ENCODE results near the gene SH3PXD2A. TPM values are rescaled to one million over a fixed set of nuclear protein-coding genes. Genes with fewer than 3 reads are reported as not detected.

The SH3PXD2A gene
- total RNA-seq, 1 experiment from 2014 or later = 4.5 TPM

DNA sequence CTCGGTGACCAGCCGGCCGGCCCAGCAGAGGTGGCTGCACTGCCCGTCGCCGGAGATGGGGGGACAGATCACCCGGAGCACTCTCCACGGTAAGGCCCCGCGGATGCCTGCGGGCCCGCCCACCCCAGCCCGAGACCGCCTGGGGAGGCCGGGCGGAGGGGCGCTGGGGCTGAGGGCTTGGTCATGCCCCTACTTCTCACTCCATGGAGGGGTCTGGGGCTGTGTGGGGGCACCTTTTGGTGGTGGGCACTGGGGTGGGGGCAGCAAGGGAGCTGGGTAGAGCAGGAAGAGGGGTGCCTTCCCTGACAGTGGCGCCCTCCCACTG lies 300.1 kb downstream of the SH3PXD2A start:
- no peak overlapping the region for H2BK20ac ChIP-seq (ENCODE audit: low read depth, low read length, poor library complexity, severe bottlenecking)
- H4K8ac ChIP-seq (replicated peaks; ENCODE audit: insufficient read length, low read depth, low read length) = no peak overlapping the region
- peaks cover 2% of the 10 kb centered on the region; the same call in 1 of the 2 replicates for H3K27me3 ChIP-seq (ENCODE audit: insufficient read depth, low read length)
- H3K56ac ChIP-seq (ENCODE audit: insufficient read length, low read depth, low read length) = no peak overlapping the region
- no peak overlapping the region for H3K23ac ChIP-seq (ENCODE audit: insufficient read length, low read depth, low read length)
- no peak overlapping the region for H2BK5ac ChIP-seq (ENCODE audit: insufficient read length, low read length)
- Mint-ChIP-seq H3K27me3 (ENCODE audit: low read depth) (peaks cover 52% of the 10 kb centered on the region), H3K27ac (no peak overlapping the region), H3K36me3 (ENCODE audit: insufficient read depth in 1 of 3, low read depth in 3 of 3) (no peaks in the 10 kb centered on the region; a peak in 1 of 7 replicates), H3K4me3 (peak overlapping the region; percentile 65 to 81), H3K4me1 (peaks cover 2 to 15% of the 10 kb centered on the region in 2 experiments; a peak in 3 of 4 replicates), H3K9me3 (no peaks in the 10 kb centered on the region; a peak in 2 of 5 replicates)
- no peaks in the 10 kb centered on the region for H3K79me1 ChIP-seq (ENCODE audit: insufficient read depth, low read depth, low read length, poor library complexity, severe bottlenecking)
- H2BK15ac ChIP-seq (ENCODE audit: low read depth, low read length) = no peak overlapping the region
- no peaks in the 10 kb centered on the region for H3K23me2 ChIP-seq (ENCODE audit: insufficient read length, low read depth, low read length, poor library complexity, severe bottlenecking)
- no peak overlapping the region for H3K14ac ChIP-seq (ENCODE audit: insufficient read depth, low read length)
- no peak overlapping the region for H2BK120ac ChIP-seq (ENCODE audit: low read depth, low read length, poor library complexity, severe bottlenecking)
- no peak for DNase-seq
- H3K9me3 ChIP-seq (ENCODE audit: control insufficient read depth, low read depth, low read length) = no peaks in the 10 kb centered on the region
- no peaks in the 10 kb centered on the region for H3K4me1 ChIP-seq (ENCODE audit: insufficient read depth, low read length)
- no peak overlapping the region for H2AK5ac ChIP-seq (ENCODE audit: insufficient read length, low read length)
- H4K20me1 ChIP-seq (ENCODE audit: control insufficient read depth, insufficient read depth, insufficient read length) = no peaks in the 10 kb centered on the region
- no peak overlapping the region for H2BK12ac ChIP-seq (ENCODE audit: insufficient read length, low read depth, low read length)
- no peak overlapping the region for H4K91ac ChIP-seq (ENCODE audit: insufficient read length, low read depth, low read length)
- H3K79me2 ChIP-seq (ENCODE audit: insufficient read depth, low read length) = no peaks in the 10 kb centered on the region
- H2AFZ ChIP-seq (ENCODE audit: low read length) = no peak overlapping the region
- WGBS (ENCODE audit: extremely low coverage, insufficient read length, low lambda C conversion rate) = no CpG with 5 or more reads among the region's 18 CpGs
- no peak overlapping the region for H4K5ac ChIP-seq (ENCODE audit: insufficient read length, low read depth, low read length)
- no peak overlapping the region for H3K9ac ChIP-seq (ENCODE audit: extremely low read depth, insufficient read length, low read length)
- TF ChIP-seq, protein P1, sequence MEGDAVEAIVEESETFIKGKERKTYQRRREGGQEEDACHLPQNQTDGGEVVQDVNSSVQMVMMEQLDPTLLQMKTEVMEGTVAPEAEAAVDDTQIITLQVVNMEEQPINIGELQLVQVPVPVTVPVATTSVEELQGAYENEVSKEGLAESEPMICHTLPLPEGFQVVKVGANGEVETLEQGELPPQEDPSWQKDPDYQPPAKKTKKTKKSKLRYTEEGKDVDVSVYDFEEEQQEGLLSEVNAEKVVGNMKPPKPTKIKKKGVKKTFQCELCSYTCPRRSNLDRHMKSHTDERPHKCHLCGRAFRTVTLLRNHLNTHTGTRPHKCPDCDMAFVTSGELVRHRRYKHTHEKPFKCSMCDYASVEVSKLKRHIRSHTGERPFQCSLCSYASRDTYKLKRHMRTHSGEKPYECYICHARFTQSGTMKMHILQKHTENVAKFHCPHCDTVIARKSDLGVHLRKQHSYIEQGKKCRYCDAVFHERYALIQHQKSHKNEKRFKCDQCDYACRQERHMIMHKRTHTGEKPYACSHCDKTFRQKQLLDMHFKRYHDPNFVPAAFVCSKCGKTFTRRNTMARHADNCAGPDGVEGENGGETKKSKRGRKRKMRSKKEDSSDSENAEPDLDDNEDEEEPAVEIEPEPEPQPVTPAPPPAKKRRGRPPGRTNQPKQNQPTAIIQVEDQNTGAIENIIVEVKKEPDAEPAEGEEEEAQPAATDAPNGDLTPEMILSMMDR (conservative IDR thresholded peaks at IDR 0.05) = no peak
- no peak overlapping the region for H3K27ac ChIP-seq (ENCODE audit: insufficient read length, low read depth, low read length)
- no peak overlapping the region for H3K4ac ChIP-seq (ENCODE audit: low read depth, low read length)
- H3K4me2 ChIP-seq (ENCODE audit: insufficient read depth, insufficient read length, low read length) = peak overlapping the region; percentile 70
- H3T11ph ChIP-seq (ENCODE audit: low read length) = no peak overlapping the region
- H3K18ac ChIP-seq (ENCODE audit: insufficient read length, low read depth, low read length) = no peak overlapping the region

All from H9 (cell line).